ENCODE measurements around the gene KRT72. TPM values are rescaled to one million over a fixed set of nuclear protein-coding genes. Genes with fewer than 3 reads are reported as not detected.
A peak's percentile ranks its signal among the peaks of the same experiment; 100 is the strongest.

KRT72 gene
- total RNA-seq: not detected in 2 replicates
- not detected in 2 replicates for polyA plus RNA-seq
- polyA plus RNA-seq (2011; cell fraction: cytosol; rRNA removed): not detected in 2 replicates
- polyA plus RNA-seq (2011; cell fraction: nucleus; rRNA removed): not detected in 2 replicates
- polyA plus RNA-seq (2012): not detected in 2 replicates
- not detected in 2 replicates for polyA minus RNA-seq
- not detected for polyA minus RNA-seq (2011; cell fraction: cytosol; rRNA and poly(A)+ RNA removed)
- polyA minus RNA-seq (2011; cell fraction: nucleus; rRNA and poly(A)+ RNA removed): not detected in 2 replicates
- Bru-seq, nascent RNA: not detected
- BruChase-seq, experiment 1, labeled RNA remaining after a 6-hour chase: not detected
- BruChase-seq, experiment 2, labeled RNA remaining after a 2-hour chase: not detected
- long read RNA-seq: 0 reads

GRCh38 chr12:52600941-52601481 lies at the start of gene KRT72:
KRT72 (minus strand) TSS chr12:52601463; CDS start chr12:52601452, 11 bp downstream.
- CTCF ChIA-PET: no interaction called here
- intact Hi-C loops (cut with micrococcal nuclease): no loop called here
- no peak within 1 kb of the TSS for H3K4me2 ChIP-seq (ENCODE audit: insufficient read depth, low read length)
- no peaks in the 10 kb centered on the region for H4K20me1 ChIP-seq (replicated peaks; ENCODE audit: control insufficient read depth, extremely low read depth, insufficient read depth, low read length)
- DNase-seq (ENCODE audit: low read depth, low spot score): no peak
- POLR2A ChIA-PET: no interaction called here
- FAIRE-seq: no peak
- H2AFZ ChIP-seq (ENCODE audit: low read depth, low read length): no peak within 1 kb of the TSS
- peak; percentile 43 for TF ChIP-seq EZH2 (IDR thresholded peaks at IDR 0.05; ENCODE audit: borderline replicate concordance, low read depth, low read length, severe bottlenecking)
- no peak for TF ChIP-seq FOS (IDR thresholded peaks at IDR 0.05; ENCODE audit: borderline replicate concordance, insufficient read depth, low read length)
- no peaks in the 10 kb centered on the region for H3K4me1 ChIP-seq (ENCODE audit: control insufficient read depth, extremely low read depth, insufficient read depth, low read length)
- BruUV-seq (replicated peaks): no TSS peak
- H3K27ac ChIP-seq (ENCODE audit: insufficient read depth, low read depth, low read length): no peak within 1 kb of the TSS
- no peak within 1 kb of the TSS for H3K4me3 ChIP-seq (replicated peaks in 1 of 3; ENCODE audit: insufficient read depth in 1 of 3, low read depth in 1 of 3, low read length in 3 of 3)
- peaks cover 20 to 39% of the 10 kb centered on the region in 2 experiments for H3K27me3 ChIP-seq (ENCODE audit: control insufficient read depth in 2 of 2, insufficient read depth in 2 of 2, low read length in 2 of 2)
- no peaks in the 10 kb centered on the region for H3K36me3 ChIP-seq (ENCODE audit: control insufficient read depth in 2 of 2, extremely low read depth in 1 of 2, insufficient read depth in 2 of 2, low read length in 2 of 2)
- H3K79me2 ChIP-seq (ENCODE audit: control insufficient read depth, insufficient read depth, low read length): no peaks in the 10 kb centered on the region
- H3K9me1 ChIP-seq (replicated peaks; ENCODE audit: control insufficient read depth, extremely low read depth, insufficient read depth, low read length): no peaks in the 10 kb centered on the region
- H3K9me3 ChIP-seq (replicated peaks; ENCODE audit: control insufficient read depth, insufficient read depth, low read length): no peaks in the 10 kb centered on the region
- dilution Hi-C loops (cut with MboI; ENCODE audit: extremely low pct_ligation_motif_present, low sequenced_read_pairs): no loop called here
- no peak within 1 kb of the TSS for H3K9ac ChIP-seq (replicated peaks; ENCODE audit: extremely low read depth, insufficient read depth, low read length)

- H3K9me1 ChIP-seq (replicated peaks; ENCODE audit: control insufficient read depth, extremely low read depth, insufficient read depth, low read length): no peaks in the 10 kb centered on the region
- FAIRE-seq (no peak), DNase-seq (ENCODE audit: low read depth, low spot score) (no peak)
- no peak overlapping the region for H3K4me2 ChIP-seq (ENCODE audit: insufficient read depth, low read length)
- H3K4me3 ChIP-seq (replicated peaks in 1 of 3; ENCODE audit: insufficient read depth in 1 of 3, low read depth in 1 of 3, low read length in 3 of 3): no peak overlapping the region
- H2AFZ ChIP-seq (ENCODE audit: low read depth, low read length): no peak overlapping the region
- no TSS peak for BruUV-seq (replicated peaks)
- TF ChIP-seq MAX (IDR thresholded peaks at IDR 0.05; ENCODE audit: insufficient read depth, insufficient read length): no peak
- TF ChIP-seq EZH2 (IDR thresholded peaks at IDR 0.05; ENCODE audit: borderline replicate concordance, low read depth, low read length, severe bottlenecking): no peak
- TF ChIP-seq JUN (IDR thresholded peaks at IDR 0.05; ENCODE audit: borderline replicate concordance, insufficient read depth, insufficient read length, low read depth): no peak
- no peak for TF ChIP-seq GATA2 (IDR thresholded peaks at IDR 0.05; ENCODE audit: insufficient read depth, insufficient read length, low read depth, low read length)
- no peak for TF ChIP-seq POLR2A (IDR thresholded peaks at IDR 0.05; ENCODE audit: low read depth, low read length)
- no peak for TF ChIP-seq CTCF (IDR thresholded peaks at IDR 0.05; ENCODE audit: extremely low read depth in 1 of 2, insufficient read depth in 1 of 2, low read depth in 1 of 2, low read length in 2 of 2)
- no peak for TF ChIP-seq POLR2AphosphoS5 (IDR thresholded peaks at IDR 0.05; ENCODE audit: insufficient read depth, low read depth, low read length)
- TF ChIP-seq FOS (IDR thresholded peaks at IDR 0.05; ENCODE audit: borderline replicate concordance, insufficient read depth, low read length): no peak
- no peak for TF ChIP-seq MYC (IDR thresholded peaks at IDR 0.05; ENCODE audit: low read depth, low read length)
- H3K27me3 ChIP-seq (ENCODE audit: control insufficient read depth in 2 of 2, insufficient read depth in 2 of 2, low read length in 2 of 2): peaks cover 7 to 8% of the 10 kb centered on the region in 2 experiments
- ChIA-PET POLR2A (no interaction called here), CTCF (no interaction called here)
- no peaks in the 10 kb centered on the region for H3K79me2 ChIP-seq (ENCODE audit: control insufficient read depth, insufficient read depth, low read length)
- H3K9ac ChIP-seq (replicated peaks; ENCODE audit: extremely low read depth, insufficient read depth, low read length): no peak overlapping the region
- no peaks in the 10 kb centered on the region for H3K9me3 ChIP-seq (replicated peaks; ENCODE audit: control insufficient read depth, insufficient read depth, low read length)
- H3K27ac ChIP-seq (ENCODE audit: insufficient read depth, low read depth, low read length): no peak overlapping the region
- dilution Hi-C loops (cut with MboI; ENCODE audit: extremely low pct_ligation_motif_present, low sequenced_read_pairs): no loop called here
- H4K20me1 ChIP-seq (replicated peaks; ENCODE audit: control insufficient read depth, extremely low read depth, insufficient read depth, low read length): no peaks in the 10 kb centered on the region
- intact Hi-C loops (cut with micrococcal nuclease): no loop called here
- no peaks in the 10 kb centered on the region for H3K36me3 ChIP-seq (ENCODE audit: control insufficient read depth in 2 of 2, extremely low read depth in 1 of 2, insufficient read depth in 2 of 2, low read length in 2 of 2)
- H3K4me1 ChIP-seq (ENCODE audit: control insufficient read depth, extremely low read depth, insufficient read depth, low read length): no peaks in the 10 kb centered on the region
Observed at GRCh38 chr12:52650520-52651081, 49.3 kb upstream of the KRT72 start.
